ENCODE data around the gene KPRP. TPM values are rescaled to one million over a fixed set of nuclear protein-coding genes. Genes with fewer than 3 reads are reported as not detected.

Gene KPRP
- polyA plus RNA-seq: not detected in 2 replicates

GRCh38 chr1:152757747-152758146, at the start of gene KPRP:
TSS of gene KPRP (plus strand) at chr1:152758025. CDS start at chr1:152759589, 1,564 bp downstream.

GRCh38 chr1:152774875-152775274, 17.1 kb downstream of the KPRP start, which contains the start of gene LCE1F:
TSS of gene LCE1F (plus strand) at chr1:152775140. CDS start at chr1:152776372, 1,232 bp downstream.

GRCh38 chr1:152786077-152786476, 28.3 kb downstream of the KPRP start, which contains the start of gene LCE1E:
TSS of gene LCE1E (plus strand) at chr1:152786257. CDS start at chr1:152787300, 1,043 bp downstream.

GRCh38 chr1:152796421-152796820, 38.6 kb downstream of the KPRP start, which contains the start of gene LCE1D:
TSS of gene LCE1D (plus strand) at chr1:152796721. CDS start at chr1:152797795, 1,074 bp downstream.

GRCh38 chr1:152806576-152806975, 48.8 kb downstream of the KPRP start, which contains the start of gene LCE1C:
TSS of gene LCE1C (minus strand) at chr1:152806651. CDS start at chr1:152805478, 1,173 bp downstream.

Other genes starting within 250 kb of the KPRP start
- gene LCE5A, start 247.2 kb upstream of the KPRP start, polyA plus RNA-seq: not detected in 2 replicates
- not detected in 2 replicates for gene CRCT1, start 243.5 kb upstream of the KPRP start, polyA plus RNA-seq
- gene LCE3E, start 191.2 kb upstream of the KPRP start, polyA plus RNA-seq: not detected in 2 replicates
- not detected in 2 replicates for gene LCE3D, start 177.5 kb upstream of the KPRP start, polyA plus RNA-seq
- not detected in 2 replicates for gene LCE3C, start 157.8 kb upstream of the KPRP start, polyA plus RNA-seq
- not detected in 2 replicates for gene LCE3B, start 144.2 kb upstream of the KPRP start, polyA plus RNA-seq
- not detected in 2 replicates for gene LCE3A, start 134.9 kb upstream of the KPRP start, polyA plus RNA-seq
- not detected in 2 replicates for gene LCE2D, start 94.6 kb upstream of the KPRP start, polyA plus RNA-seq
- gene LCE2C, start 82.7 kb upstream of the KPRP start, polyA plus RNA-seq: not detected in 2 replicates
- not detected in 2 replicates for gene LCE2B, start 71.9 kb upstream of the KPRP start, polyA plus RNA-seq
- not detected in 2 replicates for gene LCE2A, start 59.7 kb upstream of the KPRP start, polyA plus RNA-seq
- not detected in 2 replicates for gene LCE4A, start 49.9 kb upstream of the KPRP start, polyA plus RNA-seq
- gene LCE1F, start 17.1 kb downstream of the KPRP start, polyA plus RNA-seq: not detected in 2 replicates
- gene LCE1E, start 28.2 kb downstream of the KPRP start, polyA plus RNA-seq: not detected in 2 replicates
- not detected in 2 replicates for gene LCE1D, start 38.7 kb downstream of the KPRP start, polyA plus RNA-seq
- gene LCE1C, start 48.6 kb downstream of the KPRP start, polyA plus RNA-seq: not detected in 2 replicates
- not detected in 2 replicates for gene LCE1B, start 53.9 kb downstream of the KPRP start, polyA plus RNA-seq
- not detected in 2 replicates for gene LCE1A, start 69.4 kb downstream of the KPRP start, polyA plus RNA-seq
- not detected in 2 replicates for gene LCE6A, start 84.8 kb downstream of the KPRP start, polyA plus RNA-seq
- gene LCE7A, start 102.0 kb downstream of the KPRP start, polyA plus RNA-seq: not detected in 2 replicates
- gene SMCP, start 120.3 kb downstream of the KPRP start, polyA plus RNA-seq: not detected in 2 replicates
- gene IVL, start 150.5 kb downstream of the KPRP start, polyA plus RNA-seq: not detected in 2 replicates
- not detected in 2 replicates for gene SPRR5, start 189.2 kb downstream of the KPRP start, polyA plus RNA-seq
- gene SPRR4, start 212.6 kb downstream of the KPRP start, polyA plus RNA-seq: not detected in 2 replicates
- 1.3 TPM in 1 of 2 replicates, not detected in the other for gene SPRR1A, start 226.1 kb downstream of the KPRP start, polyA plus RNA-seq
- not detected in 2 replicates for gene SPRR3, start 243.7 kb downstream of the KPRP start, polyA plus RNA-seq